Putamen (tissue), 1 donor: Measurements from ENCODE around the gene CATSPER1.

Source experiments
- DNase-seq: peaks from one replicate; pipeline ENCODE4 v3.0.0-alpha.2; 2016; ENCODE audit warnings: low spot score

The CATSPER1 gene

DNA sequence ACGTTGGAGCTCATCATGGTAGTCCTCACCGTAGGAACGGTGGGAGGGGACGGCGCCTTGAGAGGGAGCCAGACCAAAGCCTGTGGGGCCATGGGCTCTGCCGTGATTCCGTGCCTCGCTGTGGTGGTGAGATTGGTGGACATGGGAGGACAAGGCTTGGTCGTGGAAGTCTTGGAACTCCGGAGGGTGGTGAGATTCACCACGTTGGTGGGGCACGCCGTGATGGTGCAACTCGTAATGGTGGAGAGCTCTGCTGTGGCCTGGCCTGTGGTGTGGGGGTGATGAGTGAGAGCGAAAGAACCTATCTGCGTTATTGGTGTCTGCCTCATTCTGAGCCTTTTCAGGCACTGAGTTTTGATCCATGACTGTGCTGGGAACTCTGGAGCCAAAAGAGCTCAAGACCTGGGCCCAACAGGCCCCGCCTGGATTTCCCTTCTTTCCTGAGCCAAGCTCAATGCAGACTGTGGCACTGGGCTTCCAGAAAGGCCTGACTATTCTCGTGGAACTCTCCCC, at the start of gene CATSPER1:
Gene CATSPER1 (minus strand): TSS at position 463 of the 513 bp plus-strand sequence. CDS start 100 bp downstream, at position 363.
- no peak for DNase-seq

DNA sequence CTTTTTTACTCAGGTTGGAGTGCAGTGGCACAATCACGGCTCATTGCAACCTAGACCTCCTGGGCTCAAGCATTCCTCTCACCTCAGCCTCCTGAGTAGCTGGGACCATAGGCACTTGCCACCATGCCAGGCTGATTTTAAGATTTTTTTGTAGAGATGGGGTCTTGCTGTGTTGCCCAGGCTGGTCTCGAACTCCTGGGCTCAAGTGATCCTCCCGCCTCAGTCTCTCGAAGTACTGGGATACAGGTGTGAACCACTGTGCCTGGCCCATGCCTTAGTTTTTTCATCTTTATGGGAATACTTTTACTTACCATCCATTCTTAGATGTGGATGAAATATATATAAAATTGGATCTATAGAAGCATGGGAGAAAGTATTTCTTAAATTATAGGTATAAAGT, 49.0 kb upstream of the CATSPER1 start:
- DNase-seq, result no peak

DNA sequence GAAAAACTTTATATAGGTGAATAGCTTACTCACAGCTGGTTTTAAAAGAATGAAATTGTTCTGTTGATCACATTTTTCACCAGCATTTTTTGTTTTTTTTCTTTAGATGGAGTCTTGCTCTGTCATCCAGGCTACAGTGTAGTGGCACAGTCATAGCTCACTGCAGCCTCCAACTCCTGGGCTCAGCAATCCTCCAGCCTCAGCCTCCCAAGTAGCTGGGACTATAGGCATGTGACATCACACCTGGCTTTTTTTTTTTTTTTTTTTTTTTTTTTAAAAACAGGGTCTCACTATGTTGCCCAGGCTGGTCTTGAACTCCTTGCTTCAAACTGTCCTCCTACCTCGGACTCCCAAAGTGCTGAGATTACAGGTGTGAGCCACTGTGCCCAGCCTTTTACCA, 47.4 kb upstream of the CATSPER1 start:
- DNase-seq, result no peak

DNA sequence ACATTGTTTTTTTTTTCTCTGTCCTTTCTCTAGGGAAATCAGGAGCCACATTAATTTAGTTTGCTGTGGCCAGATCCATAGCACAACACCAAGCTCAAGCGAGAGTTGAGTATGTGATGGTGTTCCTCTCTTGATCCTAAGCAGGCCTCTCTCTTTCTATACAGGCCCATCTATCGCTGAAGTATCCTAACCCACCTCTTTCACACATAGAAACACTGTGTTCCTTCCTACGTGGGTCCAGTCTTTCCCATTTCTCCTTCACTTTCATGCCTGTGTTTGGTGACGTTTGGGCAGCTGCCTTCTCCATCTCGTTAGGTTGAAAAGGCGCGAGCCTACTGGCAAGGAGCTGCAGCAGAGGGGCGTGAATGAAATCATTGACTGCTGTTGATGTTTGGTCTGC, 46.2 kb upstream of the CATSPER1 start:
- no peak for DNase-seq

DNA sequence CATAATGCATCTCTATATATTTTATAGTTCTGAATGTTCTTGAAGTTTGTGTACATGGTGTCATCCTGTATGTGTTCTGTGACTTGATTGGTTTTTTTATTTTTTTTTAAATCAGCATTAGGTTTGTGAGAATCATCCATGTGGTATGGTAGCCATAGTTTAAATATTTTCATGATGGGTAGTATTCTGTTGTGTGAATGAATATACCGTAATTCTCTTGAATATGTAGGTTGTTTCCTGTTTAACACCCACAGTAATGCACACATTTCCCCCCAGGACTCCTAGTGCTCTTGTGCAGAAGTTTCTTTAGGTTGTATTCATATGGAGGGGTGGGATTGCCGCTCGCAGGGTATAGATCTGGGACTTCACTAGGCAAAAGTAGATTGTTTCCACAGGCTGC, 45.8 kb upstream of the CATSPER1 start:
- DNase-seq, result no peak

DNA sequence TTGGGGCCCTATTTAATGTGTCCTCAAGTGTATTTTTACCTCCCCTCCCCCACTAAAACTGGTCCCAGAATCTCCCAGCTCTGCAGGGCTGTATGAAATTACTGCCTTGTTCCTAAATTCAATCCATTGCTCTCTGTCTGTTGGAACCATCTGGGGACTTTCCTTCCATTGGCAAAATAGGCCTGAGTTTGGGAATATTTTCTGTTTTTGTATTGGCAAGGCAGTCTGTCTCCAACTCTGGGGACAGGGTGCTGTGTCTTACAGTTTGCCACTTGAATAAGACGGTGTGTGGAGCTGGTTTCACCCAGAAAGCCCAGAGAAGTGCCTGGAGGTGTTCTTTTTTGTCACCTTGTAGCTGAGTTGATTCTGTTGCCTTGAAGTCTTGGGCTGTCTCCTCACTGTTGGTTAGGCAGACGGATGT, 45.1 kb upstream of the CATSPER1 start:
- no peak for DNase-seq

DNA sequence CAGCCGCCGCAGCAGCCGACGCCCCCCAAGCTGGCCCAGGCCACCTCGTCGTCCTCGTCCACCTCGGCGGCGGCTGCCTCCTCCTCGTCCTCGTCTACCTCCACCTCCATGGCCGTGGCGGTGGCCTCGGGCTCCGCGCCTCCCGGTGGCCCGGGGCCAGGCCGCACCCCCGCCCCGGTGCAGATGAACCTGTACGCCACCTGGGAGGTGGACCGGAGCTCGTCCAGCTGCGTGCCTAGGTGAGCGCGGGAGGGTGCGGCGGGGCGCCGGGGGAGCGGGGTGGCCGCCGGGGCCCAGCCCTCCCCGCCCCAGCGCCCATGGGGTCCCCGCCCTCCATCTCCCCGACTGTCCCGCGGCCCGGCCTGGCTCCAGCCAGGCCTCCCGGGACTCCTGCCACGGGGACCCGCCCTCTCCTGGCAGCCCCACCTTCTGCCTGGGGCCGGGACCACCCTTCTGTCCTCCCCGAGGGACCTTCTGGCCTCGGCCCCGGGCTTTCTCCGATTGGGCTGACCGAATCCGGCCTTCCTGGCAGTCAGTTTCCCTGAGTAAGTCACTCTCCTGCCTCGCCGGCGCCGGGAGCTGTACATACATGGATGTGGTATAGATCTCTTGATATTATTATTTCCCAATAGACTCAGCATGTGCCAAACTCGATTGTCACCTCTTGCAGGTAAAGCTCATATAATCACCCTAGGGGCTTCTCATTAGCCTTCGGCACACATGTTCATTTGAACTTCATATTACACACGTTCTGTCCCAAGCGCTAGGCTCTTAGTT, 44.5 kb upstream of the CATSPER1 start:
- no peak for DNase-seq

DNA sequence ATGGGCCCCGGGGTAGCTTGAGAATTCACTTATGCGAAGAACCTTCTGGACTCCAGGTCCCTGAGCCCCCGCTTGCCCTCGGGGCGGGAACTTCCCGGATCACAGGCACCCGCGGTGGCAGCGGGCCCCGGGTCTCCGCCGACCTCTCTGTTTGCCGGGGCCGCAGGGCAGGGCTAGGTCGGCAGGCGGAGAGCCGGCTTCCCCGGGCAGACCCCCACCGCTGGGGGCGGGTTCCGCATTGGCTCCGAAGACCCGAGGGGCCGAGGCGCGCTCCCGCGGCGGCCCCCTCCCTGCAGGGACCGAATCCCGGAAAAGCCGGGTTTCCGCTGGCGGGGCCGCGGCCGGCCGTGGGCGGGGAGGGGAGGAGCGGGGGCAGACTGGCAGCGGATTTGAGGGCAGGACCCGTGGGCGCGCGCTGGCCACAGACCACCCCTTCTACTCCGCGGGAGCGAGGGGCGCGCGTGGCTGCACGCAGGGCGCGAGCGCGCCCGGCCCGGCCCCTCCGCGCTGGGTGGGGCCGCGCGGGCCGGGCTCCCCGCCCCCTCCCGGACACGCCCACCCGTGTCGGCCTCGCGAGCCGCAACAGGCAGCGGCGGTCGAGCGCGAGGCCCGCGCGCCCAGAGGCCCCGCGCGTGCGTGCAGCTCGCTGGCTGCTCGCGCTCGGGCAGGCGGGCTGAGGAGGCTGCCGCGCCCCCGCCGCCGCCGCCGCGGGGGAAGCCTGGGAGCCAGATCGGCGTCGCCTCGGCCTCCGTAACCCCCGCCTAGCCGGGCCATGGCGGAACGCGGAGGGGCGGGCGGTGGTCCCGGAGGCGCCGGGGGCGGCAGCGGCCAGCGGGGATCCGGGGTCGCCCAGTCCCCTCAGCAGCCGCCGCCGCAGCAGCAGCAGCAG, 43.7 kb upstream of the CATSPER1 start, which contains the start of gene PACS1:
Gene PACS1 (plus strand): TSS at position 558 of the 889 bp plus-strand sequence. CDS start 215 bp downstream, at position 773.
- DNase-seq, result no peak

DNA sequence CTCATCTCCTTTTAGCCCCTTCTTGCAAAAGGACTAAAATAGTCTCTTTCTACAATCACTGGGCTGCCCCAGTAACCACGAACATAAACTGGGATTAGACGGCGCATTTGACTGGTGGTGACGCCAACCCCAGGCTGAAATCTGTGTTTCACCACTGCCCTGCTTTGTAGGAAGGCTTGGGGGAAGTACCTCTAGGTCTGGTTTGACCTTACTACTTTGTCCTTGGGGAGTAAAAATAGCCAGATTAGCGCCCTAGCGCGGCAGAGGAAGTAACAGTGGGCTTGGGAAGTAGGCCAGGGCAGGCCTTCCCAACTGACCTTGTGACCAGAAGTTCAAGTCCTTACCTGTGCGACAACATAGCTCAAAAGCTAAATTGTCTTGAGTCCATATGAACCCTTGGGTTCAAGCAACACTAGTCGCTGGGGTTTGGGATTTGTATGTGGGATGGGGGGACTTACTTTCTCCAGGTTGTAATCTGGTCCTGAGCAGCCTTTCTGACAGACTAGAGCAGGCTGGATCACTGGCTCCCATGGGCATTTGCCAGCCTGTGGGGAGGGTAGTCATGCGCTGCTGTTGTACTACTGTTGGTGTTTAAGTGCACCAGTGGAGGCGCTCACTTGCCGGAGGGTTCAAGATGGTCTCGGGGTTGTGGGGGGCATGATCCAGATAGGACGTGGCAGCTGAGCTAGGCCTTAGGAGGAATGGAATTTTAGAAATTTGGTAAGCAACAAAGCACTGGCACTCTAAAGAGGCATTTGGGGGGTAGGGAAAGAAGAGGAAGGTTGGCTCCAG, 42.8 kb upstream of the CATSPER1 start:
- no peak for DNase-seq

DNA sequence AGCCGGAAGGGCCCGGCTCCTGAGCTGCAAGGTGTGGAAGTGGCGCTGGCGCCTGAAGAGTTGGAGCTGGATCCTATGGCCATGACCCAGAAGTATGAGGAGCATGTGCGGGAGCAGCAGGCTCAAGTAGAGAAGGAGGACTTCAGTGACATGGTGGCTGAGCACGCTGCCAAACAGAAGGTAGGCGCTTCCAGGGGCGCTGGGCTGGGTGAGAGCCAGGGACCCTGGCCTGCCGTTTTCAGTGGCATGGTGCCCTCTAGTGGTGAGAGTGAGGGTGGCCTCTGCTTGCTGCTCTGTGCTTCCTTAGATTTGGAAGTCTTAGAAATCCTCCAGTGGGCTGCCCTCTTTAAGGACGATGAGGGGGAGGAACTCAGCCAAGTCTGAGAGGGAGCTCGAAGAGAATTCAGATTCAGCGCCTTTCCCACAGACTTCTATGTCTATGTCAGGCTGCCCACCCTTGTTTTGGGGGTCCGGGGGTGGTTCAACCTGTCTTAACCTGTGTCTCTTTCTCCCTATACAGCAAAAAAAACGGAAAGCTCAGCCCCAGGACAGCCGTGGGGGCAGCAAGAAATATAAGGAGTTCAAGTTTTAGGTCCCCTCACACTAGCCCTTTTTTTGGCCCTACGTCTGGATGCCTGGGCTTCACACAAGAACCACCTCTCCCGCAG, 42.0 kb upstream of the CATSPER1 start:
- DNase-seq, result no peak

DNA sequence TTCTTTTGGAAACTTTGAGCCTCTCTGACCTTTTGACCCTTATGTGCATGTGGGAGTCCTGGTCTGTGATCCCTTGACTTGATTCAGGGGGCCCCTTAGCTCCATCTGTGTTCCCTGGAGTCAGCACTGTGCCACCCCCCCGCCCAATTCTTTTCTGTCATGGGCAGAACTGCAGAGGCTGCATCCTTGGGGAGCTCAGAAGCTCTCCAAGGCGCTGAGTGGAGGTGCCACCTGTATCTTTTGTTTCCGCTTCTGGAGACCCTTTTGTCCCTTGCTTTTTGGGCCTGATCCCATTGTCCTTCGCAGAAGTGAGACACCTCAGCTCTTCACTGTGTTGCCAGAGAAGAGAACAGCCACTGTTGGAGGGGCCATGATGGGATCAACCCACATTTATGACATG, 41.4 kb upstream of the CATSPER1 start:
- DNase-seq, result no peak

DNA sequence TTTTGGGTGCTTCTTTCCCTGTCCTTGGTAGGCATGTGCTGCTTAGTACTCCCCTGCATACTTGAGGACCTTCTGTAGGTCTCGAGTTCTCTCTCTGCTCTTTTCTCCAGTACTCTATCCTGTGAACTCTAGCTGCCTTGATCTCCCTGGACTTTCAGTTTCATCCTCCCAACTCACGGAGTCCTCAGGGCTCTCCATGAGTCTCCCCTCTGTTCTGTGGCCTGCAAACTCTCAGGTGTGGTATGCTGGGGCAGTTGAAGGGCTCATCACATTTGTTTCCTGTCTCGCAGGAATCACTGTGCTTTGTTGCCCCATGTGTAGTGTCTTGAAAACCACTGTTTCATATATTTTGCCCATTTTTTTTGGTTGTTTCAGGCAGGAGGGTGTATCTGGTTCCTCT, 40.5 kb upstream of the CATSPER1 start:
- DNase-seq, result no peak

DNA sequence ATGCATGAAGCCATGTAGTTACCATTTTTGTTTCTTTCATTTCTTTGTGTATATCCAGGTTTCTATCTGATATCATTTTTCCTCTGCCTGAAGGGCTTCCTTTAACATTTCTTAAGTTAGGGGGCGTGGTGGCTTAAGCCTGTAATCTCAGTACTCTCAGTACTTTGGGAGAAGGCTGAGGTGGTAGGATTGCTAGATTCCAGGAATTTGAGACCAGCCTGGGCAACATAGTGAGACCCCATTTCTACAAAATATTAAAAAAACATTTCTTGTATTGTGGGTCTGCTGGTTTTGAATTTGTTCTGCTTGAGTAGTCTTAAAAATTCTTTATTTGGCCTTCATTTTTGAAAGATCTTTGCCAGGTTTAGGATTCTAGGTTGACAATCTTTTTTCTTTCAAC, 38.3 kb upstream of the CATSPER1 start:
- no peak for DNase-seq

DNA sequence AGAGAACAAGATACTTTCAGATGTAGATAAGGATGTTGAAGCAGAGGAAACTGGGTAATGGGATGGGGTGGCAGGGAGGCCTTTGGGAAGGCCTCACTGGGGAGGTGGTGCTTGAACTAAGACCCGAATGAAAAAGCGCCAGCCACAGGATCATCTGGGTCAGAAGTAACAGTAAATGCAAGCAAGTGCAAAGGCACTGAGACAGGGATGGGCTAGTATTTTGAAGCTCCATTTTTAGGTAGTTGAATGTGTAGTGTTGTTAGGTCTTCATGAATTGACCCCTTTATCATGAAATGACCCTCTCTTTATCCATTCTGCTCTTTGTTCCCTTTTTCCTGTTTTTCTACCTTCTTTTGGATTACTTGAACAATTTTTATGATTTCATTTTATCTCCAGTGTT, 37.6 kb upstream of the CATSPER1 start:
- DNase-seq, result no peak

DNA sequence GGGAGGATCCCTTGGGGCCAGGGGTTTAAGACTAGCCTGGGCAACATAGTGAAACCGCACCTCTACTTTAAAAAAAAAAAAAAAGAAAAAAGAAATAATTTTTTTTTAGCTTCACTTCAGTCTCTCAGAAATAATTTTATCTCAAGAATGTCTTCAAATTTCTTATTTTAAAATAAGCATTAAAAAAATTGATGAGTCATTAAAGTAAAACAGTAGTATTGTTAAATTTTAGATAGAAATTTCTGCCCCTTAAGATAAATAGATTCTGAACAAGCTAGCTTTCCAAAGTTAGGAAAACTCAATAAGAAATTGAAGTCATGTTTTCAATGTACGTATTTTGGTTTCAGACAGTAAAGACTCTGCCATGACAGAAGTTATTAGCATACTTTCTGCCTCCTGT, 36.1 kb upstream of the CATSPER1 start:
- no peak for DNase-seq

DNA sequence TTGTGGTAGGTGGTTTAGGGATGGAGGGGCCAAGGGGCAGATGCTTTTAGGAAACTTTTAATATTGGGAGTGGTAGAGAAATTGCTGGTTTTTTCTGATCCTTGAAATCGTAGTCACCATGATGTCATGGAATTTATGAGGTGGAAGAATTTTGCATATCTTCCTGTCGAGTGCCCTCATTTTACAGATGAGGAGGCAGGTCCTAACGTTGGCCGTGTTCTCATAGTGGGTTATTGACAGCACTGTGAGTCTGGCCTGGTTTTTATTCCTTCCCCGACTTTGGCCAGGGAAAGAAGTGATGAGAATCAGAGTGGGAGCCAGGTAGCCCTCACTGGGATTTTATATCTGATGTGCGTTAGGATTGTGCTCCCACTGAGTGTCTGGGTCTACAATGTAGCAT, 35.0 kb upstream of the CATSPER1 start:
- DNase-seq, result no peak

DNA sequence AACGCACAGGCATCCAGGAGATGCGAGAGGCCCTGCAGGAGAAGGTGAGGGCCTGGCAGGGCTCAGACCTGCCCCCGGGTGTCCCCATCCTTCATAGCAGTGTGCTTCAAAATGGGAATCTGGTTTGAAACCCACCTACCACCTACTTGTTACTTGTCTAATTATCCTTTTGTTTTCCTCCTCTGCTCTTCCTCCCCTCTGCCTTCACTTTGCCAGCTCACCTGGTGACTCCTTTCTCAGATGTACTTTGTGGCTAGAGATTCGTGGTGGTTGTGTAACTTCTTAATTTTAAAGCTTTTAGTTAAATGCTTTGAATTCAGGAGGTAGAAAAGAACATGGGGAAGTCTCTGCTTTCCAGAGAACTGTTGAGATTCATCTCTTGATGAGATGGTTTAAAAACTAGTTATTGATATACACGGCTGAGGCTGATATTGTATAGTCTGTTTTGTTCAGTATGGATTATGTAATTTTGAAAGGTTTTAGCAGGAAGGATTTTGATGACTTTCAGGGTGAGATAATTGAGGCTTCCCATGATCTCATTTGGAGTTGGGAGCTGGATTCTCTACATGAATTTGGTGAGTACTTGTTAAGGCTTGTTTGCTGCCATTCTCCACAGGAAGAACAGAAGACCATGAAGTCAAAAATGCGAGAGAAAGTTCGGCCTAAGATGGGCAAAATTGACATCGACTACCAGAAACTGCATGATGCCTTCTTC, 33.8 kb upstream of the CATSPER1 start:
- DNase-seq, result peak; percentile 61

DNA sequence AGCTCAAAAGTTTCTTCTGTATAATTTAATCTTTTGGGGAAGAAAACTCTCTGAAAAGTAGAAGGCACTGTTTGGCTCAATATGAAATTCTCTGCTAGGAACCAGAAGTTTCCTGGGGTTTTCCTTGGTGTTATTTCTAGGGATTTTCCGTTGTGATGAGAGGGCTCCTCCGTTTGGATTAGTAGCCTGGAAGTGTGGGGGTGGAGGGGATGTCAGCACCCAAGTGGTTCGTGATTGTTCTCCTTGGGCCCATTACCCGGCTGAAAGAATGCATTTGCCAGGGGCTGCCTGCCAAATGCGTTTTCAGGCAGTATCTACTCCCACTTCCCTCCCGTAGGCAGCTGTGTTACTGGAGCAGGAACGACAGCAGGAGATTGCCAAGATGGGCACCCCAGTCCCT, 30.2 kb upstream of the CATSPER1 start:
- no peak for DNase-seq

DNA sequence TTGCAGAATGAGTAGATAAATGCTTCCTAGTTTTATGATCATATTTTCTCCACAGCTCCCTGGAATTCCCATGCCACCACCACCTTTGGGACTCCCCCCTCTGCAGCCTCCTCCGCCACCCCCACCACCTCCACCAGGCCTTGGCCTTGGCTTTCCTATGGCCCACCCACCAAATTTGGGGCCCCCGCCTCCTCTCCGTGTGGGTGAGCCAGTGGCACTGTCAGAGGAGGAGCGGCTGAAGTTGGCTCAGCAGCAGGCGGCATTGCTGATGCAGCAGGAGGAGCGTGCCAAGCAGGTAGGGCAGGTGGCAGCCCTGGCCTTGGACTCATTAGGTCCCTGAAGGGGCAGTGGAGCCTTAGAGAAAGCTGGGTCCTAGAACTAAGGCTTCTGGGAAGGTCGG, 28.7 kb upstream of the CATSPER1 start:
- DNase-seq, result no peak

DNA sequence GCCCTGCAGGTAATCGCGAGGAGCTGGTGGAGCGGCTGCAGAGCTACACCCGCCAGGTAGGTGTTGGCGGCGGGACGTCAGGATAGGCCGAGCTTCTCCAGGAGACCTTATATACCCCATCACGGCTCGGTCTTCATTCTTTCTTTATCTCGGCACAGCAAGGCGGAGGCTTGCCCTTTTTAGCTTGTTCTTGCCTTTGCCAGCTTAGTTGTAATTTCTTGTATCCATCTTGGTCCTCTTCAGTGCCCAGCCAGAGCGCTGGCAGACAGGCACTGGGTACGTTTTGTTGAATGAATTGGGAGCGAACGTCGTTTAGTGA, 26.3 kb upstream of the CATSPER1 start:
- no peak for DNase-seq
